K562 (cell line): Measurements from ENCODE around the gene SPEF1. TPM values are rescaled to one million over a fixed set of nuclear protein-coding genes. Genes with fewer than 3 reads are reported as not detected.

Source experiments
- ATAC-seq: fragments of 200-7000 bp; cut with Tn5 transposase; 3 replicates; pipeline ENCODE4 v1.9.1; 2020; ENCODE audit warnings: moderate library complexity
- BruUV-seq: library from RNA; stranded (reverse); fragments of 400-500 nt; replicated peaks from 2 replicates; lab custom pipeline; 2021; lab: Mats Ljungman, UMichigan
- CTCF ChIA-PET: fragments of 300-600 bp; formaldehyde crosslinking; extraction: SDS; loops from one replicate; lab custom pipeline; 2021; ENCODE audit warnings: low intra/inter-chr PET ratio; lab: Yijun Ruan, JAX
- POLR2A ChIA-PET: fragments of 300-600, 350-650 bp; sonication (Branson Sonifier 250); formaldehyde crosslinking; extraction: SDS; loops from one replicate; lab custom pipeline; 2021; ENCODE audit warnings: antibody characterized with exemption, inconsistent platforms; lab: Yijun Ruan, JAX
- DNase-seq, 4 experiments: peaks; one replicate each; pipeline versions ENCODE4 v3.0.0 to v3.0.0-alpha.2; 2011 to 2018; ENCODE audit warnings: low spot score in 3 of 4, mixed read lengths in 3 of 4; ENCODE audit errors: extremely low read depth in 1 of 4
- FAIRE-seq: peaks from 2 replicates; lab custom pipeline; 2011; peaks lifted over from hg19 to GRCh38; lab: Jason Lieb, UNC
- H2AFZ ChIP-seq: 2 replicates; pipeline ENCODE4 v1.6.0; 2011; ENCODE audit warnings: low read depth, low read length, control low read depth, inconsistent platforms
- H3K27ac ChIP-seq: fragments of 200-600 bp; 3 replicates; pipeline ENCODE4 v1.8.0; 2011; ENCODE audit warnings: low read depth, mild to moderate bottlenecking, control low read depth, inconsistent platforms, low read length, moderate library complexity, mixed read lengths; ENCODE audit errors: extremely low read depth
- H3K27me3 ChIP-seq, 2 experiments: fragments of 300-600 bp in 1 of 2; 2 replicates in 1 of 2; 3 replicates in 1 of 2; pipeline versions ENCODE4 v1.6.0 to v1.8.0; 2011; ENCODE audit warnings: inconsistent platforms in 2 of 2, low read length in 2 of 2, mild to moderate bottlenecking in 1 of 2, mixed read lengths in 1 of 2, moderate library complexity in 1 of 2; ENCODE audit not compliant: control insufficient read depth in 2 of 2, insufficient read depth in 2 of 2
- H3K36me3 ChIP-seq: fragments of 300-600 bp; 3 replicates; pipeline ENCODE4 v1.8.0; 2011; ENCODE audit warnings: mild to moderate bottlenecking, low read length, inconsistent platforms; ENCODE audit not compliant: control insufficient read depth, insufficient read depth
- H3K4me1 ChIP-seq, 2 experiments: fragments of 200-600 bp in 1 of 2; replicated peaks in 1 of 2; 2 replicates in 1 of 2; 3 replicates in 1 of 2; pipeline versions ENCODE4 v1.5.1 to v1.8.0; 2011; ENCODE audit warnings: inconsistent platforms in 2 of 2, low read length in 2 of 2, mild to moderate bottlenecking in 1 of 2, mixed read lengths in 1 of 2, moderate library complexity in 1 of 2; ENCODE audit not compliant: control insufficient read depth in 2 of 2, insufficient read depth in 2 of 2
- H3K4me2 ChIP-seq: 2 replicates; pipeline ENCODE4 v1.6.1; 2011; ENCODE audit warnings: low read length, control low read depth, inconsistent platforms, mixed read lengths; ENCODE audit not compliant: insufficient read depth
- H3K4me3 ChIP-seq: fragments of 200-600 bp; sonication (generic), shearing (Covaris generic); 2 replicates; pipeline ENCODE4 v1.5.1; 2016; ENCODE audit warnings: control low read depth, inconsistent platforms
- H3K79me2 ChIP-seq: fragments of 200-600 bp; 3 replicates; pipeline ENCODE4 v1.8.0; 2011; ENCODE audit warnings: low read length, inconsistent platforms; ENCODE audit not compliant: control insufficient read depth, insufficient read depth
- H3K9ac ChIP-seq, 2 experiments: 2 replicates each; pipeline versions ENCODE4 v1.6.0 to v1.6.1; 2011; ENCODE audit warnings: low read depth in 2 of 2, low read length in 2 of 2, control low read depth in 1 of 2, inconsistent platforms in 1 of 2, mild to moderate bottlenecking in 1 of 2, mixed read lengths in 1 of 2; ENCODE audit not compliant: insufficient read depth in 1 of 2
- H3K9me1 ChIP-seq: one replicate; pipeline ENCODE4 v1.6.0; 2011; ENCODE audit warnings: inconsistent platforms, mild to moderate bottlenecking, low read length, moderate library complexity; ENCODE audit not compliant: control insufficient read depth, insufficient read depth
- H3K9me3 ChIP-seq: replicated peaks from 2 replicates; pipeline ENCODE4 v1.5.1; 2011; ENCODE audit warnings: low read depth, low read length, inconsistent platforms; ENCODE audit not compliant: control insufficient read depth, insufficient read depth
- H4K20me1 ChIP-seq: replicated peaks from 2 replicates; pipeline ENCODE4 v1.6.1; 2011; ENCODE audit warnings: low read length, inconsistent platforms, mixed read lengths; ENCODE audit not compliant: control insufficient read depth, insufficient read depth
- HMG20B ChIP-seq: fragments of 250-450 bp; sonication (Bioruptor Pico); IDR thresholded peaks from 2 replicates; pipeline ENCODE4 v1.5.0; 2021; ENCODE audit warnings: mild to moderate bottlenecking
- KDM5B ChIP-seq: fragments of 200-600 bp; sonication (generic); IDR thresholded peaks from 2 replicates; pipeline ENCODE4 v1.6.1; 2012; ENCODE audit warnings: low read depth, mild to moderate bottlenecking, moderate library complexity, low read length, control low read depth, inconsistent platforms; ENCODE audit not compliant: insufficient replicate concordance
- POLR2G ChIP-seq: fragments of 200-400 bp; formaldehyde crosslinking; IDR thresholded peaks from 2 replicates; pipeline ENCODE4 v1.6.1; 2017; ENCODE audit warnings: low read depth, mild to moderate bottlenecking, antibody characterized with exemption, low read length, moderate library complexity
- PTBP1 ChIP-seq: fragments of 200-400 bp; formaldehyde crosslinking; IDR thresholded peaks from 2 replicates; pipeline ENCODE4 v1.6.1; 2017; ENCODE audit warnings: low read depth, low read length
- RBFOX2 ChIP-seq: fragments of 200-400 bp; formaldehyde crosslinking; IDR thresholded peaks from 2 replicates; pipeline ENCODE4 v1.6.1; 2017; ENCODE audit warnings: low read depth, mild to moderate bottlenecking, low read length, moderate library complexity
- SMAD2 ChIP-seq: fragments of 150-350 bp; IDR thresholded peaks from 2 replicates; pipeline ENCODE4 v1.6.1; 2014; ENCODE audit warnings: low read depth, mild to moderate bottlenecking, low read length
- ZBED1 ChIP-seq: IDR thresholded peaks from 2 replicates; pipeline ENCODE4 v1.6.1; 2014
- WGBS: fragments of 100-300 bp; shearing (Covaris generic); methylation state at CpG from one replicate; pipeline ENCODE4 v1.1.6; 2016; ENCODE audit warnings: low coverage, mixed read lengths; ENCODE audit not compliant: insufficient coverage; ENCODE audit errors: missing lambda C conversion rate; 5-methylcytosine and 5-hydroxymethylcytosine counted together
- in situ Hi-C: fragments of 300-500 bp; cut with MboI; formaldehyde crosslinking; loops from 4 replicates; pipeline ENCODE4 v1.15.0; 2018; ENCODE audit warnings: inconsistent platforms, mixed read lengths
- intact Hi-C: fragments of 100-400 bp; cut with micrococcal nuclease; formaldehyde crosslinking; loops from 2 replicates; pipeline ENCODE4 v1.14.2; 2022
- polyA plus RNA-seq, 8 experiments: library from polyadenylated mRNA; depleted of rRNA in 4 of 8; stranded (reverse) in 5 of 8; unstranded in 3 of 8; fragments of >200 nt; fragmentation: Nextera tagmentation in 2 of 8; fragmentation: Illumina TruSeq in 1 of 8; extraction: Ambion mirVana in 2 of 8; extraction: Trizol in 1 of 8; gene quantifications; 2 replicates each; pipeline versions ENCODE4 v1.2.1 to v1.2.3, GENCODE V29; 2011 to 2014; ENCODE audit warnings: inconsistent platforms in 1 of 8, missing spikeins in 1 of 8
- total RNA-seq, 7 experiments: library from RNA; depleted of rRNA in 6 of 7; stranded (reverse); fragments of >200 nt in 6 of 7; fragmentation: Illumina TruSeq in 2 of 7; extraction: Trizol in 2 of 7; gene quantifications; 2 replicates each; pipeline versions ENCODE4 v1.2.1 to v1.2.3, GENCODE V29; 2011 to 2021; ENCODE audit warnings: low replicate concordance in 1 of 7
- TF ChIP-seq, protein P1 (sequence below): sonication (generic); formaldehyde crosslinking; IDR thresholded peaks from 2 replicates; pipeline ENCODE4 v1.9.0; 2022; ENCODE audit warnings: mild to moderate bottlenecking, missing genetic modification reagents
- TF ChIP-seq, protein P2 (sequence below), 2 experiments: fragments of 450-650 bp; formaldehyde crosslinking in 1 of 2; IDR thresholded peaks; 2 replicates each; pipeline versions ENCODE4 v1.4.0 to v1.6.1; 2014 to 2020; ENCODE audit warnings: mild to moderate bottlenecking in 2 of 2, borderline replicate concordance in 1 of 2, low read depth in 1 of 2
- TF ChIP-seq, protein P3 (sequence below), 2 experiments: IDR thresholded peaks; 2 replicates each; pipeline ENCODE4 v1.6.1; 2011; ENCODE audit warnings: borderline replicate concordance in 1 of 2, control low read depth in 1 of 2, low read depth in 1 of 2, low read length in 1 of 2, mild to moderate bottlenecking in 1 of 2, mixed read lengths in 1 of 2, moderate library complexity in 1 of 2; ENCODE audit not compliant: insufficient read depth in 1 of 2, insufficient read length in 1 of 2, poor library complexity in 1 of 2, severe bottlenecking in 1 of 2; ENCODE audit errors: extremely low read depth in 1 of 2

SPEF1 gene
- total and polyA plus RNA-seq, 9 of the 15 experiments (the other 6 are each of a cell fraction or from before 2014, with no cell fraction given) = not detected

DNA sequence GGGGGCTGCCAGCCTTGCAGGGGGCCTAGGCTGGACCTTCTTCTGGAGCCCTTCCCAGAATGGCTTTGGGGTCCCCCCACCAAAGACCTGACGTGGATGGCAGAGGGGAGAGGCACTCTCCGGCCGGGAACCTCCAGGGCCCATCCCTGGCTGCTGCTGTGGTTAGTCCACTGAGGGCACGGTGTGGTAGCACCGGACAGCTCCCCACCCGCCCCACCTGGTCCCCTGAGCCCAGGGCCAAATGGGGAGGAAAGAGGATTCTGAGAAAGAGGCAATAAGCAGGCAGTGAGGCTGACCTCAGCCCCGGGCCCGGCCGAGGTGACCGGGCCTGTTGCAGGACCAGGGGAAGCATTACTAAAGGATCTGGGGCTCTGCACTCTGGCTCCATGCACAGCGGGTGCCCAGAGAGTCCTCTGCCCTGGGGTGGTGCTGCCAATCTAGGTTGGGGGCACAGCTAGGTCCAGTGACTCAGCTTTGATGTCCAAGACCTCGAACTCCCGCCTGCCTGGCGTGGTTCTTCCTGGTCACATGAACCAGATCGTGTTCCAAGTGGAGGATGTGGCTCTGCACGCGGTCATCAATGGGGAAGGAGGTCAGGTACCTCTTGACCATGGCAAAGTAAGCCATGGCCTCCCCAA is 3.1 kb upstream of the SPEF1 start:
- Histone ChIP-seq H2AFZ (no peak overlapping the region), H3K4me3 (no peak overlapping the region; the same call in 1 of the 2 replicates), H3K4me2 (peak overlapping the region; percentile 86), H3K9ac (peak overlapping the region in 1 of 2 experiments; percentile 93; a peak in 2 of 4 replicates), H4K20me1 (peaks cover 6% of the 10 kb centered on the region), H3K9me3 (no peaks in the 10 kb centered on the region), H3K9me1 (no peaks in the 10 kb centered on the region), H3K4me1 (peaks cover 8 to 34% of the 10 kb centered on the region in 2 experiments; a peak in 3 of 5 replicates), H3K36me3 (peaks cover 21% of the 10 kb centered on the region; the same call in 1 of the 3 replicates), H3K79me2 (peaks cover 31% of the 10 kb centered on the region), H3K27me3 (no peaks in the 10 kb centered on the region), H3K27ac (no peak overlapping the region; the same call in 2 of the 3 replicates)
- POLR2A ChIA-PET = interaction anchor here (0.6 to 1.7 kb wide), 3 partner anchors 87 to 394 kb away, joined by 3 to 4 read pairs (median 3); no protein-coding TSS in a partner anchor
- no peak for DNase-seq
- no peak for FAIRE-seq
- in situ Hi-C loops = no loop called here
- WGBS = 53% methylated on average over 12 of the region's 17 CpGs
- TSS peak; percentile 94 for BruUV-seq
- no peak for ATAC-seq
- CTCF ChIA-PET = no interaction called here
- intact Hi-C loops = loop anchor here (10.0 kb wide), 2 partner anchors 110 to 410 kb away; no protein-coding TSS in a partner anchor
- TF ChIP-seq, protein P1, sequence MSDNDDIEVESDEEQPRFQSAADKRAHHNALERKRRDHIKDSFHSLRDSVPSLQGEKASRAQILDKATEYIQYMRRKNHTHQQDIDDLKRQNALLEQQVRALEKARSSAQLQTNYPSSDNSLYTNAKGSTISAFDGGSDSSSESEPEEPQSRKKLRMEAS (CRISPR knock-in tag) = peak; percentile 11; the same call in 1 of the 2 replicates
- TF ChIP-seq POLR2G (peak; percentile 53), ZBED1 (no peak), SMAD2 (no peak), RBFOX2 (peak; percentile 45), PTBP1 (no peak), KDM5B (peak; percentile 4), HMG20B (CRISPR knock-in tag) (no peak)
- TF ChIP-seq, protein P2, sequence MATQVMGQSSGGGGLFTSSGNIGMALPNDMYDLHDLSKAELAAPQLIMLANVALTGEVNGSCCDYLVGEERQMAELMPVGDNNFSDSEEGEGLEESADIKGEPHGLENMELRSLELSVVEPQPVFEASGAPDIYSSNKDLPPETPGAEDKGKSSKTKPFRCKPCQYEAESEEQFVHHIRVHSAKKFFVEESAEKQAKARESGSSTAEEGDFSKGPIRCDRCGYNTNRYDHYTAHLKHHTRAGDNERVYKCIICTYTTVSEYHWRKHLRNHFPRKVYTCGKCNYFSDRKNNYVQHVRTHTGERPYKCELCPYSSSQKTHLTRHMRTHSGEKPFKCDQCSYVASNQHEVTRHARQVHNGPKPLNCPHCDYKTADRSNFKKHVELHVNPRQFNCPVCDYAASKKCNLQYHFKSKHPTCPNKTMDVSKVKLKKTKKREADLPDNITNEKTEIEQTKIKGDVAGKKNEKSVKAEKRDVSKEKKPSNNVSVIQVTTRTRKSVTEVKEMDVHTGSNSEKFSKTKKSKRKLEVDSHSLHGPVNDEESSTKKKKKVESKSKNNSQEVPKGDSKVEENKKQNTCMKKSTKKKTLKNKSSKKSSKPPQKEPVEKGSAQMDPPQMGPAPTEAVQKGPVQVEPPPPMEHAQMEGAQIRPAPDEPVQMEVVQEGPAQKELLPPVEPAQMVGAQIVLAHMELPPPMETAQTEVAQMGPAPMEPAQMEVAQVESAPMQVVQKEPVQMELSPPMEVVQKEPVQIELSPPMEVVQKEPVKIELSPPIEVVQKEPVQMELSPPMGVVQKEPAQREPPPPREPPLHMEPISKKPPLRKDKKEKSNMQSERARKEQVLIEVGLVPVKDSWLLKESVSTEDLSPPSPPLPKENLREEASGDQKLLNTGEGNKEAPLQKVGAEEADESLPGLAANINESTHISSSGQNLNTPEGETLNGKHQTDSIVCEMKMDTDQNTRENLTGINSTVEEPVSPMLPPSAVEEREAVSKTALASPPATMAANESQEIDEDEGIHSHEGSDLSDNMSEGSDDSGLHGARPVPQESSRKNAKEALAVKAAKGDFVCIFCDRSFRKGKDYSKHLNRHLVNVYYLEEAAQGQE (IDR thresholded peaks at IDR 0.05; ENCODE audit: borderline replicate concordance) = 0 out of 2 replicates have a peak, but pooled peaks have one; percentile 19
- TF ChIP-seq, protein P2 (CRISPR knock-in tag; IDR thresholded peaks at IDR 0.05; ENCODE audit: low read depth) = no peak
- TF ChIP-seq, protein P3, sequence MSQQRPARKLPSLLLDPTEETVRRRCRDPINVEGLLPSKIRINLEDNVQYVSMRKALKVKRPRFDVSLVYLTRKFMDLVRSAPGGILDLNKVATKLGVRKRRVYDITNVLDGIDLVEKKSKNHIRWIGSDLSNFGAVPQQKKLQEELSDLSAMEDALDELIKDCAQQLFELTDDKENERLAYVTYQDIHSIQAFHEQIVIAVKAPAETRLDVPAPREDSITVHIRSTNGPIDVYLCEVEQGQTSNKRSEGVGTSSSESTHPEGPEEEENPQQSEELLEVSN (IDR thresholded peaks at IDR 0.05; ENCODE audit: borderline replicate concordance in 1 of 2, extremely low read depth in 1 of 2, insufficient read depth in 1 of 2, insufficient read length in 1 of 2, low read depth in 1 of 2, low read length in 1 of 2, poor library complexity in 1 of 2, severe bottlenecking in 1 of 2) = peak in 1 of 2 experiments; percentile 36
